Superior temporal gyrus (tissue), 1 donor: Measurements from ENCODE around the gene OR2M2.

Experiments used
- DNase-seq: peaks from one replicate; pipeline ENCODE4 v3.0.0-alpha.2; 2016; ENCODE audit errors: extremely low spot score

Gene OR2M2, protein sequence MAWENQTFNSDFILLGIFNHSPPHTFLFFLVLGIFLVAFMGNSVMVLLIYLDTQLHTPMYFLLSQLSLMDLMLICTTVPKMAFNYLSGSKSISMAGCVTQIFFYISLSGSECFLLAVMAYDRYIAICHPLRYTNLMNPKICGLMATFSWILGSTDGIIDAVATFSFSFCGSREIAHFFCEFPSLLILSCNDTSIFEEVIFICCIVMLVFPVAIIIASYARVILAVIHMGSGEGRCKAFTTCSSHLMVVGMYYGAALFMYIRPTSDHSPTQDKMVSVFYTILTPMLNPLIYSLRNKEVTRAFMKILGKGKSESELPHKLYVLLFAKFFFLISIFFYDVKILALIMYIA

DNA sequence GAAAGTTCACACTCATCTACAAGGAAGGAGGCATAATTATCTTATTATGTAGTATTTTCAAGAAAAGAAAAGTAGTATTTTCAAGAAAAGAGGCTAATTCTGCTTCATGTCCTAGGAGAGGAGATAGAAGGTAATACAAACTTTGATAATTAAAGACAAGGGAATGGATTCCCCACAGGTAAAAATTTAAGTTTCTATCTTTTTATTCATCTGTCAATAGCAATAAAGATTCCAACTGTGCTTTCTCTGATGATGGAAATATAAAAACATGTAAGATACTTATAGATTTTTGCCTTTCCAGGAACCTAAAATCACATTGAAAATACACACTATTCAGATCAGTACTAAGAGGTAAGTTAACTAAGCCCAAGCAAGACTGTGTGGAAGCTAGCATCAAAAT lies at the start of gene OR2M2:
Gene OR2M2 (plus strand): TSS at position 301 of the 400 bp plus-strand sequence. CDS start 5,165 bp downstream, outside the sequence.
- no peak for DNase-seq

DNA sequence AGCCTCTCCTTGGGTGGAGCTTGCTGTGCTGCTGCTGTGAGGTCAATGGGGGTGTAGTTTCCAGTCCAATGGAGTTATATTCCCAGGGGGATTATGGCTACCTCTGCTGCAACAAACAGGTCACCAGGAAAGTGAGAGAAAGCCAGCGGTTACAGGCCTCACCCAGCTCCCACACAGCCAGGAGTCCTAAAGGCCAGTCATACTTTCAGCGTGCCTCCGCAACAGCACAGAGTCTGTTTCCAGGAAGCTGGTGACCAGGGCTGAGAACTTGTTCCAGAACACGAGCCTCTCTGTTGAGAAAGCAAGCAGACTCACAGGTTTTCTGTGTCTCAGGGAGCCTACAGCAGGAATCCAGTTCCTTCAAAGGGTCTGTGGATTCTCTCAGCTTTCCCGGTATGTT lies 47.0 kb upstream of the OR2M2 start:
- DNase-seq = no peak

DNA sequence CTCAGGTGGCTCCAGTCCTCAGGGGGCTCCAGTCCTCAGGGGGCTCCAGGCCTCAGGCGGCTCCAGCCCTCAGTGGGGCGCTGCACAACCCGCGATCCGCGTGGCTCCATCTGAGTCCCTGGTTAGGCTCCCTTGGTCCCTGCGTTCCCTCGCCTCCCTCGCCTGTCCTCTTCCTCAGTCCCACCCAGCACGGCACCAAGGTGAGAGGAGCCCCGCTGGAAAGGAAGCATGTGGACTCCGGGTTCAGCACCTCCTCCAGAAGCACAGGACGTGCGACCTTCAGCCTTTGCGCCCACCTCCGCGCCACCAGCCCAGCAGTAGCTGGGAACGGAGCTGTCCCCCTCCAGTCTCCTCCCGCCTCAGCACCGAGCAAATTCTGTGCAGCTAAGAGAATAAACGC lies 37.8 kb upstream of the OR2M2 start:
- no peak for DNase-seq

DNA sequence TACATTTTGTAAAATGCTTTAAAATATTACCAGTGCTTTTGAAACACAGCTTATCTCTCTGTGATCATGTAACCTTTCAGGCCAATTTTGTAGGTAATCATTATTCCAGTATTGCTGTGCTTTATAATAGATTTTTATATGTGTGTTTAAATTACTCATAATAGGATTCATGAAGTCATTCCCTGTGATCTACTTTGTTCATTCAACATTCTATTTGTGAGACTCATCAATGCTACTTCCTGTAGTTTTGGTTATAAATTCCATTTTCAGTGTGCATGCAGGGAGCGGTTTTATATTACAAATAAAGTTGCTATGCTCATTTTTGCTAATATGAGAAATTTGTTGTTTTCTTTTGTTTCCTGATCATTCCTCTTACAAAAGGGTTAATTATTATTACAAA lies 33.8 kb upstream of the OR2M2 start:
- DNase-seq = no peak

DNA sequence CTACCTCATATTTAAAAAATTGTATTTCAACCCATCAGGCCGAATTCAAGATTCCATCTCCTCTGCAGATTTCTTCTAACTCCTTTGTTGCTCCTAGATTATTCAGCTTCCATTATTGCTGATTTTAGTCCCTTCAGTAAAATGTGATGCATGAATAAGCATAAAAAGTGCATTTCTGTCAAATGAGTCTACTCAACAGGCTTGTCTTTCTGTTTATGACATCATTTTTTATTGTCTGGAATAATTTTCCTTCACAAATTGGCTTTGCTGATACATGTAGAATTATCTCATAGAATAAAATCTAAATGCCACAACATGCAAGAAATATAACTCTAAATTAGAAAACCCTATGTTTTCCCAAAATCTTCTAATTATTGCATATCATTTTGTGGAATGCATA lies 31.3 kb upstream of the OR2M2 start:
- no peak for DNase-seq

- DNase-seq = no peak
Measured at GRCh38 chr1:248144513-248145198, 30.0 kb upstream of the OR2M2 start, which contains the start of gene OR2M5. TSS of gene OR2M5 (plus strand) at chr1:248145148. CDS start at chr1:248145148, 0 bp downstream.

- DNase-seq = no peak
Measured at GRCh38 chr1:248152056-248152827, 22.4 kb upstream of the OR2M2 start.

- no peak for DNase-seq
Measured at GRCh38 chr1:248155927-248156326, 18.7 kb upstream of the OR2M2 start.

DNA sequence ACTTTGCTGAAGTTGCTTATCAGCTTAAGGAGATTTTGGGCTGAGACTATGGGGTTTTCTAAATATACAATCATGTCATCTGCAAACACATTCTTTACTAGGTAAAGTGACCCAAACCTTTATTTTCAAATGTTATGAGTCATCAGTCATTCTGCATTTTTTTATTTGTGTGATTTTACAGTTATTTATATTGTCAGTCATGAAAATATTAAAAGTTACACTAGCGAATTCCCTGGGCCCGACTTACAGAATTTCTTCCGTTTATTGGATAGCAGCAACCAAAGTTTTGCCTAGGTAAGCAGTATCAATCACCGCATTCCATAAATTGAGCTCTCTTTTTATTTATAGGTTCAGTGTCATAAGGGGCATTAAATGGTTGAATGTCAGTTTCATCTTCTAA lies 15.9 kb upstream of the OR2M2 start:
- no peak for DNase-seq

DNA sequence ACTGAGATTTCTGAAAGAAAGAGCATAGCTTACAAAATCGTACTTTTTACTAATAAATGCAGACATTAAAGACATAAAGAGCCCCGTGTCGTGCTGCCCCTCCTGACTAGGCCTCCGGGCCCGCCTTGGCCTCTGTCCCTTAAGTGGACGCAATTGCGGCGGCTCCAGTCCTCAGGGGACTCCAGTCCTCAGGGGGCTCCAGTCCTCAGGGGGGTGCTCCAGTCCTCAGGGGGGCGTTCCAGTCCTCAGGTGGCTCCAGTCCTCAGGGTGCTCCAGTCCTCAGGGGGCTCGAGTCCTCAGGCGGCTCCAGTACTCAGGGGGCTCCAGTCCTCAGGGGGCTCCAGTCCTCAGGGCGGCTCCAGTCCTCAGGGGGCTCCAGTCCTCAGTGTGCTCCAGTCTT lies 10.6 kb upstream of the OR2M2 start:
- no peak for DNase-seq

DNA sequence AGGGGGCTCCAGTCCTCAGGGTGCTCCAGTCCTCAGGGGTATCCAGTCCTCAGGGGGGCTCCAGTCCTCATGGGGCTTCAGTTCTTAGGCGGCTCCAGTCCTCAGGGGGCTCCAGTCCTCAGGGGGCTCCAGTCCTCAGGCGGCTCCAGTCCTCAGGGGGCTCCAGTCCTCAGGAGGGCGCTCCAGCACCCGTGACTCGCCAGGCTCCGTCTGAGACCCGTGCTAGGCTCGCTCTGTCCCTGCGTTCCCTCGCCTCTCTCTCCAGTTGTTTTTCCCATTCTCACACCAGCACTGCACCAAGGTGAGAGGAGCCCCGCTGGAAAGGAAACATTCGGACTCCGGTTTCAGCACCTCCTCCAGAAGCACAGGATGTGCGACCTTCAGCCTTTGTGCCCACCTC lies 9.4 kb upstream of the OR2M2 start:
- no peak for DNase-seq

DNA sequence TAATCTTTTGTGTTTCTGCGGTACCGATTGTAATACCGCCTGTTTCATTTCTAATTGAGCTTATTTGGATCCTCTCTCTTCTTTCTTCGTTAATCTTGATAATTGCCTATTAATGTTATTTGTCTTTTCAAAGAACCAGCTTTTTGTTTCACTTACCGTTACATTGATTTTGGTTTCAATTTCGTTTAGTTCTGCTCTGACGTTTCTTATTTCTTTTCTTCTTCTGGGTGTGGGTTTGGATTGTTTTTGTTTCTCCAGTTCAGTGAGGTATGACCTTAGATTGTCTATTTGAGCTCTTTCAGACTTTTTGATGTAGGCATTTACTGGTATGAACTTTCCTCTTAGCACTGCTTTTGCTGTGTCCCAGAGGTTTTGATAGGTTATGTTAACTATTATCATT lies 9.4 kb downstream of the OR2M2 start:
- no peak for DNase-seq

- no peak for DNase-seq
Measured at GRCh38 chr1:248187363-248187762, 12.7 kb downstream of the OR2M2 start.

GRCh38 chr1:248189026-248189425 lies 14.4 kb downstream of the OR2M2 start:
- DNase-seq = no peak

DNA sequence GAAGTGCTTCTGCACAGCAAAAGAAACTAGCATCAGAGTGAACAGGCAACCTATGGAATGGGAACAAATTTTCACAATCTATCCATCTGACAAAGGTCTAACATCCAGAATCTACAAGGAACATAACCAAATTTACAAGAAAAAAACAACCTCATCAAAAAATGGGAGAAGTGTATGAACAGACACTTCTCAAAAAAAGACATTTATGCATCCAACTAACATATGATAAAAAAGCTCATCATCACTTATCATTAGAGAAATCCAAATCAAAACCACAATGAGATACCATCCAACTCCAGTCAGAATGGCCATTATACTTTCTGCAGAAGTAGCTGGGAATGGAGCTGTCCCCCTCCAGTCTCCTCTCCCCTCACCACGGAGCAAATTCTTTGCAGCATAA lies 19.5 kb downstream of the OR2M2 start:
- DNase-seq = no peak

DNA sequence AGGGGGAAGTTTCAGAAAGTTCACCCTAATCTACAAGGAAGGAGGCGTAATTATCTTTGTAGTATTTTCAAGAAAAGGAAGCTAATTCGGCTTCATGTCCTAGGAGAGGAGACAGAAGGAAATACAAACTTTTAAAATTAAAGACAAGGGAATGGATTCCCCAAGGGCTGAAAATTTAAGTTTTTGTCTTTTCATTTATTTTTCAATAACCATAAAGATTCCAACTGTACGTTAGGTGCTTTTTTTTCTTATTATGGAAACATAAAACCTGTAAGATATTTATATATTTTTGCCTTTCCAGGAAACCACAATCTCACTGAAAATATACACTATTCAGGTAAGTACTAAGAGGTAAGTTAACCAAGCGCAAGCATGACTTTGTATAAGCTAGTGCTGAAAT lies 22.3 kb downstream of the OR2M2 start, which contains the start of gene OR2M3:
Gene OR2M3 (plus strand): TSS at position 301 of the 400 bp plus-strand sequence. CDS start 5,803 bp downstream, outside the sequence.
- DNase-seq = no peak

GRCh38 chr1:248215880-248216279 lies 41.3 kb downstream of the OR2M2 start:
- no peak for DNase-seq

DNA sequence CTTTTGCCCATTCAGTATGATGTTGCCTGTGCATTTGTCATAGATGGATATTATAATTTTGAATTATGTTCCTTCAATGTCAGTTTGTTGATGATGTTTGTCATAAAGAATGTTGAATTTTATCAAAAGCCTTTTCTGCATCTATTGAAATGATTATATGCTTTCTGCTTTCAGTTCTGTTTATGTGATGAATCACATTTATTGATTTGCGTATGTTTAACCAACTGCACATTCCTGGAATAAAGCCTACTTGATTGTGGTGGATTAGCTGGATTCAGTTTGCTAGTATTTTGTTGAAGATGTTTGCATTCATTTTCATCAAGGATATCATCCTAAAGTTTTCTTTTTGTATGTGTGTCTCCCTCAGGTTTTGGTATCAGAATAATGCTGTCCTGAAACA lies 50.9 kb downstream of the OR2M2 start:
- DNase-seq = no peak

DNA sequence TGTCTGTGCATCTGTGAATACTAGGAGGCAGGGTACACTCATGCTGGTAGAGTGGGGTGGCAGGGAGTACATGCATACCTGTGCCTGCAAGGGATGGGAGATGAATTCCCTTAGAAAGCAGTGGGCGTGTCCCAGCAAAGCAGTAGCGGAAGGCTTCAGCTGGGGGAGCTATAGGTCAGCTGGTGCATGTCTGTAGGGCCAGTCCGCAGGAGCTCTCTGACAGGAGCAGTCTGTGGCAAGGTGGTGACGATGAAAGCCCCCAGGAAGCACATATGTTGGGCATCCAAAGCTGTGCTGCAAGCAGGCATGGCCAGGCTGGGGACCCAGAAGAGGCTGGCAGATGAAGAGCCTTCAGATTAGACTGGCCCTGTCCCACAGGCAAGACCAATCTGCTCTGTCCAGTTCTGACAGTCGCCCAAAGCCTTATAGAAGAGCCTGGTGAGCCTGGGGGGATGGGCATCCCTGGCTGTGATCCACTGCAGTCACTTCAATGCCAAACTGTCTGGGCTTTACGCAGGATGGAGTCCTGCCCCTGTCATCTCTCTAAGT lies 54.8 kb downstream of the OR2M2 start:
- no peak for DNase-seq
